Fibroblast of mammary gland (primary cell): ENCODE results near the gene DIO3.

Experiments
- DNase-seq: peaks from one replicate; pipeline ENCODE4 v3.0.0-alpha.2; 2010; ENCODE audit warnings: low read depth
- H3K4me3 ChIP-seq: 2 replicates; pipeline ENCODE4 v1.5.1; 2011; ENCODE audit warnings: low read depth, mild to moderate bottlenecking, low read length, moderate library complexity; ENCODE audit not compliant: control insufficient read depth
- TF ChIP-seq, protein P1 (sequence below): conservative IDR thresholded peaks from 2 replicates; pipeline ENCODE4 v1.5.1; 2011; ENCODE audit warnings: low read depth, low read length, inconsistent platforms; ENCODE audit not compliant: control insufficient read depth, insufficient read depth

The DIO3 gene

DNA sequence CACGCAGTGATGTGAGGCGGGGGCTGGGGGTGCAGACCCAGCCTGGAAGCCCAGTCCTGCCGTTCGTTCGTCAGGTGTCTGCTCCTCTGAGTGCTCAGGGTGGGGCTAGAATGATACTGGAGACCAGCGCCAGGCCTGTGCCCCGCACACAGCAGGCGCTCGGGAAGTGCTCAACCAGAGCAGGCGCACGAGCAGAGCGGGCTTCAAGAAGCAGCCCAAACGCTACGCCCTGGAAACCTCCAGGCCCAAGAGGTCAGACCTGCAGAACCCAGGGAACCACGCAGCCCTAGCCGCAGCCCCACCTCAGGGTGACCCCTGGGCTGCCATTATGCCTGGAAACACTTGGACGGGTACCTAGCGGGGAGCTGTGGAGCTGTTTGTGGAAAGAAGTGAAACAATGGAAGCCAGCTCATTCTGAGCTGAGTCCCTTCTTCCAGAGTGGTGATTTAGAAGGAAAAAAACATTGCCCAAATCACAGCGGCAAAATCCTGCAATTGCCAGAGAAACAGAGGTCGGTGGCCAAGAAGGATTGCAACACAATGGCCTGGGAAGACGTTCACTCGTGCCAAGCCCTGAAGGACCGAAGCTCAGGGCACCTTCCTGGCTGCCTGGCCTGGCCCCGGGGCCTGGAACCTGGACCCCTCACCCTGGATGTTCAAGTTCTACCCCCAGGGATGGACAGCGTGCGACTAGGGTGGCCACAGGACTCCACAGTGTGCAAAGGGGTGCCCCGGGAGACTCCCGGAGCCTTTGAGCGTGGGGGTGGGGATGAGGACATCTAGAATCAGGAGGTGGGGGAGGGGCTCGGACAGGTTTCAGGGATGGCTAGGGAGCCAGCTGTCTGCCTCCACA, 40.4 kb upstream of the DIO3 start:
- no peak overlapping the region for H3K4me3 ChIP-seq
- peak; percentile 26 for DNase-seq
- TF ChIP-seq, protein P1, sequence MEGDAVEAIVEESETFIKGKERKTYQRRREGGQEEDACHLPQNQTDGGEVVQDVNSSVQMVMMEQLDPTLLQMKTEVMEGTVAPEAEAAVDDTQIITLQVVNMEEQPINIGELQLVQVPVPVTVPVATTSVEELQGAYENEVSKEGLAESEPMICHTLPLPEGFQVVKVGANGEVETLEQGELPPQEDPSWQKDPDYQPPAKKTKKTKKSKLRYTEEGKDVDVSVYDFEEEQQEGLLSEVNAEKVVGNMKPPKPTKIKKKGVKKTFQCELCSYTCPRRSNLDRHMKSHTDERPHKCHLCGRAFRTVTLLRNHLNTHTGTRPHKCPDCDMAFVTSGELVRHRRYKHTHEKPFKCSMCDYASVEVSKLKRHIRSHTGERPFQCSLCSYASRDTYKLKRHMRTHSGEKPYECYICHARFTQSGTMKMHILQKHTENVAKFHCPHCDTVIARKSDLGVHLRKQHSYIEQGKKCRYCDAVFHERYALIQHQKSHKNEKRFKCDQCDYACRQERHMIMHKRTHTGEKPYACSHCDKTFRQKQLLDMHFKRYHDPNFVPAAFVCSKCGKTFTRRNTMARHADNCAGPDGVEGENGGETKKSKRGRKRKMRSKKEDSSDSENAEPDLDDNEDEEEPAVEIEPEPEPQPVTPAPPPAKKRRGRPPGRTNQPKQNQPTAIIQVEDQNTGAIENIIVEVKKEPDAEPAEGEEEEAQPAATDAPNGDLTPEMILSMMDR, result no peak

DNA sequence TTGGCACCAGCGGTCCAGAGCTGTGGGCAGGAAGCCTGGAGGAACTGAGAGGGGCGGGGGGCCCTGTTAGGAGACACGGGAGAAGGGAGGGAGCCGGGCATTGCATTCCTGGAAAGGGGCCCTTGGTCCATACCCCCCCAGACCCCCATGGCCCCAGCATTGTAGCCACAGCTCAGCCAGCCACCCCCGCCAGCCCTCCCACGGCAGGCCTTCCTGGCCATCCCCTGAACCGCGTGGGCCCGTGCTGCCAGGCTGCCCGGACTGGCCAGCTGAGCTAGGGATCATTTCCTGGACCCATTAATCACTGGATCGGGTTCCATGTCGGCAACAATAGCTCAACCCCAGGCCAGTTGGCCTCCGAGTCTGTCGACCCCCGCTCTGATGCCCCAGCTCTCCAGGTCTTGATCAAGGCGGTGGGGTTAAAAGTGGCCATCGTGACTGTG, 39.8 kb upstream of the DIO3 start:
- TF ChIP-seq, protein P1, result no peak
- no peak overlapping the region for H3K4me3 ChIP-seq
- no peak for DNase-seq

DNA sequence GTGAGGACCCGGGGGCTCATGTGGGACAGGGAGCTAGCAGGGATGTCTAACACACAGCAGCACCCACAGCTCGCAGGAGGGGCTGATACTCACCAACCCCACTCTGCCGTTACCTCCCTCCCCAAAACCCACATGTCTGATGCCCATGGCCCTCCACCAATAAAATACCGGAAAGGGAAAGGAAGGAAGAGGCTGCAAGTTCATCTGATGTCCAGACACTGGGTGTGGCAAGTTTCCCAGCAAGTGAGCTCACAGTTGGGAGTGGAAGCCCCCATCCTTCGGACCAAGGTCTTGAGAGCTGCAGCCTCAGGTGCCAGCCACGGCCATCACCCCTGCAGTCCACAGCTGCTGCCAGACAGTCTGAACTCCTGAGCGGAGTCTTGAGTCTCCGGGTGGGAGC, 39.3 kb upstream of the DIO3 start:
- H3K4me3 ChIP-seq, result no peak overlapping the region
- TF ChIP-seq, protein P1, result no peak
- no peak for DNase-seq

DNA sequence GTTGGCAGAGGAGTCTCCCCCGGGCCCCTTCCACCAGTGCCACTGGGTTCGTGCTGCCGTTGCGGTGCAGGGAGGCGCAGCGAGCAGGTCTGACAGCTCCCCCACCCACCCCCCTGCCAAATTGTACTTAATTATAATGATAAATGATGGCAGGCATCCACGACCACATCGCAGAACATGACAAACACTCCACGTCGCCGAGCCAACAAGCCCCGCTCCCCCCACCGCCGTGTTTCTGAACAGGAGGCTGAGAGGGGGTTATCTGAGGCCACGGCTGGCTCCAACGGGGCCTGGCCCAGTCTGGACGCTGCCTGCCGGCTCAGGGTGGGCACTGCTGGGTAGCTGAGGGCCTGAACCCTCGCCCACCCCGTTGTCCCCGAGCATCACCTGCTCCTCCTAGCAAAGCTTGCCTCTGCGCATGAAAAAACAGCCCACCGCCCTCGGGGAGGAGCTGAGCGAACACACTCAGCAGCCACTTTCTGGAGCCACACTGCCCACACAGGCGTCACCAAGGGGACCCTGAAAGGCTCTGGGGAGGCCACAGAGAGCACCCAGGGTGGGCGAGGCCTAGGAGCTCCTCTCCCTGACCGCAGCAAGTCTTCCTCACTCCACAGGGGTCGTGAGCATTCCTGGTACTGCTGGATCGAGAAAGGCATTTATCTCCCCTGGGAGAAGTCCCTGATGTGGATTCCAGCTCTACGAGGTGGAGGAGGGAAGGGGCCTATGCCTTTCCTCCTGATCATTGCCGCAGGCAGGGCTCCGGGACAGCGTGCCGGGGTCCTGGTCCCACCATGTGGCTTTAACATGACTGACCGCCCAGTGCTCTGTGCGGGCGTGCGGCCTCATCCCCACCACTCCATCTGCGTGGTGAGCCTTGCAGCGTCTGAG, 35.4 kb upstream of the DIO3 start:
- TF ChIP-seq, protein P1, result no peak
- DNase-seq, result no peak
- H3K4me3 ChIP-seq, result no peak overlapping the region

DNA sequence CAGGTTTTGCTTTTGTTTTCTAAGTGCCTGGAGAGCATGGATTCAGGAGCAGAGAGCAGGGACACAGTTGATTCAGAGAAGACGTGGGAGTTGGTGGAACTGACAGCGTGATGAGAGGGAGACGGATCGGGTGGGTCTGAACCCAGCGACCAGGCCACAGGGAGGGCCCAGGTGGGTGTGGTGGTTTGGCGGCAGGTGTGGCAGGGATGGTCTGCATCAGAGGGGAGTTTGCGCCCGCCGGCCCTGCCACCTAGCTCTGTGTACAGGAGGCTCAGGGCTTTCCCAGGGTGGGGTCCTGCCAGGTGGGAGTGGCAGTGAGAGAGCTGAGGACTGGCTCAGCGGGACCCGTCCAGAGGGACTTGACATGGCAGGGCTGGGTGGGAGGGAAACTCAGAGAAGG, 33.3 kb upstream of the DIO3 start:
- no peak for DNase-seq
- H3K4me3 ChIP-seq, result no peak overlapping the region
- TF ChIP-seq, protein P1, result no peak

DNA sequence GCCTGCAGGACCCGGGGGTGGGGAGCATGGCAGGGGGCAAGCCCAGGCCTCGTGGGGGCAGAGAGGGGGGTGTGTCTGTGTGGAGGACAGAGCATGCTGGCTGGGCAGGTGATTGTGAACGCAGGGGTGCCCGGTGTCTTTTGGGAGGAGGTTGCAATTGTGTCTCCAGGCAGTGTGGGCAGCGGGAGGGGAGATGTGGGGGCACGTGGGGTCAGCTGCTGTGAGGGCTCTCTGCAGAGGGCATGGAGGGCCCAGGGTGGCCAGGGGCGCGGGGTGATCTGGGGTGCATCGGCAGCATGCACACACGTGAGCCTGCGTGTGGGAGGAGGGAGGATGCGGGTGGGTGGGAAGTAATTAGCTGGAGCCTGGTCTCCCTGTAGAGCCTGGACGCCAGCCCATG, 32.2 kb upstream of the DIO3 start:
- TF ChIP-seq, protein P1, result no peak
- no peak for DNase-seq
- H3K4me3 ChIP-seq, result no peak overlapping the region
